Tibial nerve (tissue), 3 donors: ENCODE measurements around the gene AOAH.

Experiments used
- POLR2A ChIP-seq, 2 donors: fragments of 450-650 bp; IDR thresholded peaks; one replicate each; pipeline ENCODE4 v1.6.1; 2017; ENCODE audit warnings: antibody characterized with exemption in 2 of 2, mild to moderate bottlenecking in 2 of 2, moderate library complexity in 2 of 2
- TF ChIP-seq, protein P1 (sequence below), 5 experiments: fragments of 200-600 bp in 3 of 5; fragments of 450-650 bp in 2 of 5; sonication (generic) in 3 of 5; IDR thresholded peaks; one replicate each; pipeline ENCODE4 v1.5.1; 2016 to 2019; ENCODE audit warnings: antibody characterized with exemption in 5 of 5, mild to moderate bottlenecking in 3 of 5, moderate library complexity in 2 of 5

DNA sequence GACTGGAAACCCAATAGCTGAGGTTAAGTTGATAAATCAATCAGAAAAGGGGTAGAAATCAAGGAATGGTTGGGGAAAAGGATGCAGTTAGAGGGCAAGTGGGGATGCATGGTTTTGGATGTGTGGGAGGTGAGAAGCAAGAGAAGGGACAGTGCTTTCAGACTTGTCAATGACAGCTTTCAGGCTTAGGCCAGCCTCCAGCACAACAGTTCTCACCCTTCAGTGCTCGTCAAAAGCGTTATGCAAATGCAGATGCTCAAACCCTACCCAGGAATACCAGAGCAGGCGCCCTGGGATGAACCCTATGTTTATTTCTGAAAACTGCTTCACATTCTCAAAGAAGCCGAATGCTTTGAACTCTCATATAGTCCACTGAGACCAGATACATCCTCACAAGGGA is 74.0 kb downstream of the AOAH start:
- TF ChIP-seq, protein P1, sequence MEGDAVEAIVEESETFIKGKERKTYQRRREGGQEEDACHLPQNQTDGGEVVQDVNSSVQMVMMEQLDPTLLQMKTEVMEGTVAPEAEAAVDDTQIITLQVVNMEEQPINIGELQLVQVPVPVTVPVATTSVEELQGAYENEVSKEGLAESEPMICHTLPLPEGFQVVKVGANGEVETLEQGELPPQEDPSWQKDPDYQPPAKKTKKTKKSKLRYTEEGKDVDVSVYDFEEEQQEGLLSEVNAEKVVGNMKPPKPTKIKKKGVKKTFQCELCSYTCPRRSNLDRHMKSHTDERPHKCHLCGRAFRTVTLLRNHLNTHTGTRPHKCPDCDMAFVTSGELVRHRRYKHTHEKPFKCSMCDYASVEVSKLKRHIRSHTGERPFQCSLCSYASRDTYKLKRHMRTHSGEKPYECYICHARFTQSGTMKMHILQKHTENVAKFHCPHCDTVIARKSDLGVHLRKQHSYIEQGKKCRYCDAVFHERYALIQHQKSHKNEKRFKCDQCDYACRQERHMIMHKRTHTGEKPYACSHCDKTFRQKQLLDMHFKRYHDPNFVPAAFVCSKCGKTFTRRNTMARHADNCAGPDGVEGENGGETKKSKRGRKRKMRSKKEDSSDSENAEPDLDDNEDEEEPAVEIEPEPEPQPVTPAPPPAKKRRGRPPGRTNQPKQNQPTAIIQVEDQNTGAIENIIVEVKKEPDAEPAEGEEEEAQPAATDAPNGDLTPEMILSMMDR (IDR thresholded peaks at IDR 0.05) = no peak
- TF ChIP-seq POLR2A (IDR thresholded peaks at IDR 0.05) = no peak
